HL-60 (cell line): Measurements from ENCODE around the gene SEPTIN14.

ENCODE experiments used
- CTCF ChIP-seq: IDR thresholded peaks from one replicate; pipeline ENCODE4 v1.5.1; 2011; ENCODE audit warnings: low read length, control low read depth, inconsistent platforms; ENCODE audit not compliant: insufficient read depth
- GABPA ChIP-seq: IDR thresholded peaks from 2 replicates; pipeline ENCODE4 v1.6.1; 2012; ENCODE audit warnings: low read depth
- POLR2AphosphoS5 ChIP-seq: IDR thresholded peaks from 2 replicates; pipeline ENCODE4 v1.6.1; 2012; ENCODE audit warnings: low read depth

GRCh38 chr7:55818686-55819085 lies 43.9 kb downstream of the SEPTIN14 start:
- no peak for TF ChIP-seq CTCF
- no peak for TF ChIP-seq POLR2AphosphoS5
- TF ChIP-seq GABPA = no peak
